Hair follicular keratinocyte (primary cell): ENCODE data around the gene SREK1. TPM values are rescaled to one million over a fixed set of nuclear protein-coding genes. Genes with fewer than 3 reads are reported as not detected.

Source experiments
- total RNA-seq: library from RNA; depleted of rRNA; stranded (reverse); fragments of >200 nt; gene quantifications from 2 replicates; pipeline ENCODE4 v1.2.3, GENCODE V29; 2015

The SREK1 gene, protein sequence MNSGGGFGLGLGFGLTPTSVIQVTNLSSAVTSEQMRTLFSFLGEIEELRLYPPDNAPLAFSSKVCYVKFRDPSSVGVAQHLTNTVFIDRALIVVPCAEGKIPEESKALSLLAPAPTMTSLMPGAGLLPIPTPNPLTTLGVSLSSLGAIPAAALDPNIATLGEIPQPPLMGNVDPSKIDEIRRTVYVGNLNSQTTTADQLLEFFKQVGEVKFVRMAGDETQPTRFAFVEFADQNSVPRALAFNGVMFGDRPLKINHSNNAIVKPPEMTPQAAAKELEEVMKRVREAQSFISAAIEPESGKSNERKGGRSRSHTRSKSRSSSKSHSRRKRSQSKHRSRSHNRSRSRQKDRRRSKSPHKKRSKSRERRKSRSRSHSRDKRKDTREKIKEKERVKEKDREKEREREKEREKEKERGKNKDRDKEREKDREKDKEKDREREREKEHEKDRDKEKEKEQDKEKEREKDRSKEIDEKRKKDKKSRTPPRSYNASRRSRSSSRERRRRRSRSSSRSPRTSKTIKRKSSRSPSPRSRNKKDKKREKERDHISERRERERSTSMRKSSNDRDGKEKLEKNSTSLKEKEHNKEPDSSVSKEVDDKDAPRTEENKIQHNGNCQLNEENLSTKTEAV
- total RNA-seq = 11.7 and 18.4 TPM in 2 replicates

DNA sequence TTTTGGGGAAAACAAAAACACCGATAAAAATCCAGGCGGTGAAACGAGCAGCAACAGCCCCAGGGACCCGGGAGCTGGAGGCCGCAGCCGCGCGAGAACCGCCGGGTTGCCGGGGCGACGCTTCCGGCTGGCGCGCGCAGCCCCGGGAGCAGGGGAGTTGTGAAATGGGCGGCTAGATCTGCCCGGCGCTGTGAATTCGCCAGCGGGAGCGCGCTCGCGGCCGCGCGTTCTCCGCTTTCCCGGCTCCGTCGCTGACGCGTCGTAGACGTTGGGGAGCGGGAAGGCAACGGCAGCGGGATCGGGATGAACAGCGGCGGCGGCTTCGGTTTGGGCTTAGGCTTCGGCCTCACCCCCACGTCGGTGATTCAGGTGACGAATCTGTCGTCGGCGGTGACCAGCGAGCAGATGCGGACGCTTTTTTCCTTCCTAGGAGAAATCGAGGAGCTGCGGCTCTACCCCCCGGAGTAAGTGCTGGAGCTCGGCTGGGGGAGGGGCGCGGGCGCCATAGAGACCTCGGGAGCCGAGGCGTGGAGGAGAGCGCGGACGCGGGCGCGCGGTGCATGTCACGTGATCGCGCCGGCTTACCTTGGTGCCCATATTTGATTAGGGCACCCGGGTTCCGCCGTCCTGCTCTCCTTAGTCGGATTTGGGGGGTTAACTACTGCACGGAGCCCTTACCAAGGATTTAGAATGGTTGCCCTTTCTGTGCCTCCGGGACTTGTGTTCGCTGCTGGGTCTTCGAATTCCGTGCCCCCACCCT is at the start of gene SREK1:
Gene SREK1 (plus strand): TSS at position 227 of the 760 bp plus-strand sequence. CDS start 77 bp downstream, at position 304.

Other genes with a start within 250 kb of the SREK1 start
- gene ERBIN, start 217.7 kb upstream of the SREK1 start, total RNA-seq = 24.2 and 33.3 TPM in 2 replicates